ENCODE data around the gene DERA. TPM values are rescaled to one million over a fixed set of nuclear protein-coding genes. Genes with fewer than 3 reads are reported as not detected.
"Not testable (repeated sequence)": the region's sequence is repeated elsewhere in the genome, so short reads cannot be mapped to it uniquely, and the experiment has no call there.

The DERA gene
- total RNA-seq, 1 donor from 2014 or later: 44.0 TPM

DNA sequence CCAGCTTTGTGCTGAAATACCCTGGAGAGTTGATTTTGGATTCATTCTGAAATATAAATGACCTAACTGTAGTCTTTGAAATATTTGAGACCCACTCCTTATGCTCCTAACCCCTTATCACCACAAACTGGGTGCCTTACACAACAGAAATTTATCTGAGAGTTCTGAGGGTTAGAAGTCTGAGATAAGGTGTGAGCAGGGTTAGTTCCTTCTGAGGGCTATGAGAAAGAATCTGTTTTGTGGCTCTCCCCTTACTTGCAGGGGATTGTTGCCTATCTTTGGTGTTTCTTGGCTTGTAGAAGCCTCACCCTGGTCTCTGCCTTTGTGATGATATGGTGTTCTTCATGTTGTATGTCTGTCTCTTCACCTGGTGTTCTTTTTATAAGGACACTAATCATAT, 91.7 kb downstream of the DERA start:
- Histone ChIP-seq H3K4me3 (no peak overlapping the region), H3K27ac (no peak overlapping the region), H3K9me3 (no peaks in the 10 kb centered on the region), H3K4me1 (no peaks in the 10 kb centered on the region), H3K27me3 (ENCODE audit: low read depth) (no peaks in the 10 kb centered on the region), H3K36me3 (no peaks in the 10 kb centered on the region)
- TF ChIP-seq, protein P1, sequence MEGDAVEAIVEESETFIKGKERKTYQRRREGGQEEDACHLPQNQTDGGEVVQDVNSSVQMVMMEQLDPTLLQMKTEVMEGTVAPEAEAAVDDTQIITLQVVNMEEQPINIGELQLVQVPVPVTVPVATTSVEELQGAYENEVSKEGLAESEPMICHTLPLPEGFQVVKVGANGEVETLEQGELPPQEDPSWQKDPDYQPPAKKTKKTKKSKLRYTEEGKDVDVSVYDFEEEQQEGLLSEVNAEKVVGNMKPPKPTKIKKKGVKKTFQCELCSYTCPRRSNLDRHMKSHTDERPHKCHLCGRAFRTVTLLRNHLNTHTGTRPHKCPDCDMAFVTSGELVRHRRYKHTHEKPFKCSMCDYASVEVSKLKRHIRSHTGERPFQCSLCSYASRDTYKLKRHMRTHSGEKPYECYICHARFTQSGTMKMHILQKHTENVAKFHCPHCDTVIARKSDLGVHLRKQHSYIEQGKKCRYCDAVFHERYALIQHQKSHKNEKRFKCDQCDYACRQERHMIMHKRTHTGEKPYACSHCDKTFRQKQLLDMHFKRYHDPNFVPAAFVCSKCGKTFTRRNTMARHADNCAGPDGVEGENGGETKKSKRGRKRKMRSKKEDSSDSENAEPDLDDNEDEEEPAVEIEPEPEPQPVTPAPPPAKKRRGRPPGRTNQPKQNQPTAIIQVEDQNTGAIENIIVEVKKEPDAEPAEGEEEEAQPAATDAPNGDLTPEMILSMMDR (IDR thresholded peaks at IDR 0.05): no peak
- DNase-seq: no peak
- no peak for ATAC-seq
- intact Hi-C loops (cut with DNase I): no loop called here

DNA sequence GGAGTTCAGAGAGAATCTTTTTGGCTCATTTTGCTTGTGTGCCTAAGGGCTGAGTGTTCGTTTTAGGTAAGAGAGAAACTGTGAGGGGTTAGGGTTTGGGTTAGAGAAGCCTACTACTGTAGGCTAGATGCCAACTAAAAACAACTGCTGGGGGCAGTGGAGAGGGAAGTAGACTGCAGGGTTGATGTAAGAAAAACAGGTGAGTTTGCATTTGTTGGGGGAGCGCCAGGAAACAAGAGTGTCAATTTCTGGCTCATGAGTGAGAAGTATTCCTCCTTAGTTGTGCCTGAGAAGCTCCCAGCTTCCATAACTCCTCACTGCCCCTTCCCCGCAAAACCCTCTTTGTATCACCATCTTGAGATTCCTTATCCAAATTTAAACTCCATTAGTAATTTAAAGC, 92.3 kb downstream of the DERA start:
- TF ChIP-seq, protein P1 (IDR thresholded peaks at IDR 0.05): no peak
- H3K4me3 ChIP-seq: no peak overlapping the region
- H3K36me3 ChIP-seq: no peaks in the 10 kb centered on the region
- intact Hi-C loops (cut with DNase I): no loop called here
- no peaks in the 10 kb centered on the region for H3K27me3 ChIP-seq (ENCODE audit: low read depth)
- H3K9me3 ChIP-seq: no peaks in the 10 kb centered on the region
- DNase-seq: no peak
- no peaks in the 10 kb centered on the region for H3K4me1 ChIP-seq
- no peak overlapping the region for H3K27ac ChIP-seq
- no peak for ATAC-seq

DNA sequence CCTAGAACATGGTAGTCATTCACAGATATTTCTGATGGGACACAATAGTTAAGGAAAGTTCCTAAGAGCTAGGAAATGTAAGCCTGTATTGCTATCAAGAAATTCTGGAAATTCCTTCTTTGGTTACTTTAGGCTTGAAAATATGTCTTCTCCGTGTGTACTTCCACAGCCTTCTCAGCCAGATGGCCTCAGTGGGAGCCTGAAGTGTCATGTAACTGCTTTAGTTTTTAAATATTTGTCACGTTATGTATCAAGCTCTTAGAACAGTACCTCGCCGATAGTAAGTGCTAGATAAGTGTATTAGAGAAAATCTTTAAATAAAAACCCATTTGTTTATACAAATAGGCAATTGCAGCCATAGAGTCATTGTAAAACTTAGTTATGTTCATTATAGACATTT, 95.6 kb downstream of the DERA start:
- intact Hi-C loops (cut with DNase I): no loop called here
- Histone ChIP-seq H3K27me3 (ENCODE audit: low read depth) (no peaks in the 10 kb centered on the region), H3K4me3 (no peak overlapping the region), H3K9me3 (no peaks in the 10 kb centered on the region), H3K36me3 (no peaks in the 10 kb centered on the region), H3K4me1 (peaks cover 4% of the 10 kb centered on the region), H3K27ac (no peak overlapping the region)
- DNase-seq: no peak
- peak in 1 of 2 donors; percentile 70 for ATAC-seq
- TF ChIP-seq, protein P1 (IDR thresholded peaks at IDR 0.05): no peak

DNA sequence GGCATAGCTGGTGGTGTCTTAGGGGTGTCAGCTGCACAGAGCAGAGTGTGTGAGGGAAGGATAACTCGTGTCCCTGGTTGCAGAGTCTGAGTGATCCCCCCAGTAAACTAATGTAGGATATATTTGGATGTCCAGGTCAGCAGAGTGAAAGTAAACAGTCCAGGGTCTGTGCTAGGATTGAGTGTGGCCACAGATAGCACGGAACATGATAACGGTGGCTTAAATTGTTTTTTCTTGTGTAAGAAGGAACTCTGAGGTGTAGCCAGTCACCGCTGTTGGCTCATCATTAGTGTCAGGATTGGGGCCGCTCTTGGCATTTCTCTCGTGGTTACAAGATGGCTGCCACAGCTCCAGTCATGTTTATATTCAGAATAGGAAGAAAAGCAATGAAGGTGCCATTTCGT, 97.3 kb downstream of the DERA start:
- Histone ChIP-seq H3K27ac (no peak overlapping the region), H3K36me3 (no peaks in the 10 kb centered on the region), H3K4me1 (peaks cover 11% of the 10 kb centered on the region), H3K4me3 (no peak overlapping the region), H3K27me3 (ENCODE audit: low read depth) (no peaks in the 10 kb centered on the region), H3K9me3 (no peaks in the 10 kb centered on the region)
- TF ChIP-seq, protein P1 (IDR thresholded peaks at IDR 0.05): no peak
- intact Hi-C loops (cut with DNase I): no loop called here
- ATAC-seq (no peak), DNase-seq (no peak)

DNA sequence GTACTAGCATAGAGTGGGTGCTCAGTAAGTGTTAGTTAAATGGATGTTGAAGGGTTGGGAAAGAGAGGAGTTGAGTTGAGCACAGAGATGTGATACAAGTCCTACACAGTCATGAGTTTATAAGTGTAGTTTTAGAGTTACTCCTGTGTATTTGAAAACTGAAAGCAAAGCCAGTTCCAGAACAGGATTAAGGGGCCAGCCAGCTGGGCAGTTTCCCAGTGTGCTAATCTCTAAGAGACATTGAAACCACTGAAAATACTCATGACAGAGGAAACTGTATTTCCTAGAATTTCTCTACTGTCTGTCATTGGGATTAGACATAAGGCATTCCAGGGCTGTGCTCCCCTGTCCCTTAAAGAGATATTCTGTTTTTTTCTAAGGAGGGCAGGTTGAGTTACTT, 101.0 kb downstream of the DERA start:
- TF ChIP-seq, protein P1 (IDR thresholded peaks at IDR 0.05): no peak
- ATAC-seq (peak; percentile 78 to 89), DNase-seq (peak; percentile 47)
- Histone ChIP-seq H3K4me3 (no peak overlapping the region), H3K4me1 (peaks cover 11% of the 10 kb centered on the region), H3K36me3 (no peaks in the 10 kb centered on the region), H3K9me3 (peaks cover 12% of the 10 kb centered on the region), H3K27ac (no peak overlapping the region), H3K27me3 (ENCODE audit: low read depth) (no peaks in the 10 kb centered on the region)
- intact Hi-C loops (cut with DNase I): no loop called here

DNA sequence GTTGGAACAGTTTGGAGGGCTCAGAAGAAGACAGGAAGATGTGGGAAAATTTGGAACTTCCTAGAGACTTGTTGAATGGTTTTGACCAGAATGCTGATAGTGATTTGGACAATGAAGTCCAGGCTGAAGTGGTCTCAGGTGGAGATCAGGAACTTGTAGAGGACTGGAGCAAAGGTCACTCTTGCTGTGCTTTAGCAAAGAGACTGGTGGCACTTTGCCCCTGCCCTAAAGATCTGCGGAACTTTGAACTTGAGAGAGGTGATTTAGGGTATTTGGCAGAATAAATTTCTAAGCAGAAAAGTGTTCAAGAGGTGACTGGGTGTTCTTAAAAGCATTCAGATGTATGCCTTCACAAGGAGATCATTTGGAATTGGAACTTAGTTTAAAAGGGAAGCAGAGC, 102.6 kb downstream of the DERA start:
- Histone ChIP-seq H3K9me3 (peaks cover 12% of the 10 kb centered on the region), H3K4me1 (peaks cover 11% of the 10 kb centered on the region)
- H3K27me3 ChIP-seq (ENCODE audit: low read depth); H3K27ac ChIP-seq; ATAC-seq; H3K36me3 ChIP-seq; intact Hi-C loops (cut with DNase I); H3K4me3 ChIP-seq; DNase-seq: not testable (repeated sequence)

DNA sequence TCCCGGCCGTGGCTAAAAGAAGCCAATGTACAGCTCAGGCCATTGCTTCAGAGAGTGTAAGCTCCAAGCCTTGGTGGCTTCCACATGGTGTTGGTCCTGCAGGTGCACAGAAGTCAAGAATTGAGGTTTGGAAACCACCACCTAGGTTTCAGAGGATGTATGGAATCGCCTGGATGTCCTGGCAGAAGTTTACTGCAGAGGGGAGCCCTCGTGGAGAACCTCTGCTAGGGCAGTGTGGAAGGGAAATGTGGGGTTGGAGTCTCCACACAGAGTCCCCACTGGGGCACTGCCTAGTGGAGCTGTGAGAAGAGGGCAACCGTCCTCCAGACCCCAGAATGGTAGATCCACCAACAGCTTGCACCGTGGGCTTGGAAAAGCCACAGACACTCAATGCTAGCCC, 103.3 kb downstream of the DERA start:
- intact Hi-C loops (cut with DNase I); H3K36me3 ChIP-seq; H3K27ac ChIP-seq; H3K4me3 ChIP-seq; DNase-seq; ATAC-seq; H3K27me3 ChIP-seq (ENCODE audit: low read depth): not testable (repeated sequence)
- H3K9me3 ChIP-seq: peaks cover 12% of the 10 kb centered on the region
- peaks cover 11% of the 10 kb centered on the region for H3K4me1 ChIP-seq
